HG03342 (cell line): Measurements from ENCODE around the gene MTO1.
"Not testable (repeated sequence)": the region's sequence is repeated elsewhere in the genome, so short reads cannot be mapped to it uniquely, and the experiment has no call there.

Experiments used
- ATAC-seq: cut with Tn5 transposase; IDR thresholded peaks from one replicate; pipeline ENCODE4 v1.9.1; 2021; ENCODE audit warnings: mild to moderate bottlenecking, moderate library complexity; ENCODE audit not compliant: unreplicated experiment

The MTO1 gene

GRCh38 chr6:73523434-73524123, 62.0 kb downstream of the MTO1 start:
- ATAC-seq: peak; percentile 48

GRCh38 chr6:73525546-73526330, 64.2 kb downstream of the MTO1 start:
- ATAC-seq: no peak

GRCh38 chr6:73528897-73529296, 67.4 kb downstream of the MTO1 start:
- ATAC-seq: no peak

- no peak for ATAC-seq
Measured at GRCh38 chr6:73532293-73532692, 70.8 kb downstream of the MTO1 start.

GRCh38 chr6:73534628-73535027, 73.1 kb downstream of the MTO1 start:
- ATAC-seq: no peak

- no peak for ATAC-seq
Measured at GRCh38 chr6:73537677-73538076, 76.1 kb downstream of the MTO1 start.

- no peak for ATAC-seq
Measured at GRCh38 chr6:73538116-73538779, 76.7 kb downstream of the MTO1 start.

- not testable (repeated sequence) for ATAC-seq
Measured at GRCh38 chr6:73542481-73542880, 80.9 kb downstream of the MTO1 start.

GRCh38 chr6:73542891-73543290, 81.4 kb downstream of the MTO1 start:
- ATAC-seq: no peak

GRCh38 chr6:73547036-73547435, 85.5 kb downstream of the MTO1 start:
- no peak for ATAC-seq

GRCh38 chr6:73548458-73549446, 87.2 kb downstream of the MTO1 start:
- ATAC-seq: no peak

- ATAC-seq: not testable (repeated sequence)
Measured at GRCh38 chr6:73551115-73551514, 89.6 kb downstream of the MTO1 start.

GRCh38 chr6:73555380-73555949, 93.9 kb downstream of the MTO1 start:
- ATAC-seq: not testable (repeated sequence)

GRCh38 chr6:73556836-73557235, 95.3 kb downstream of the MTO1 start:
- no peak for ATAC-seq
